ENCODE measurements around the gene SRC.

GRCh38 chr20:37329481-37330165 lies 16.3 kb upstream of the SRC start:
- TF ChIP-seq EZH2 (IDR thresholded peaks at IDR 0.05) (no peak), POLR2AphosphoS5 (IDR thresholded peaks at IDR 0.05; ENCODE audit: borderline replicate concordance, low read depth, low read length) (no peak)
